T-cell (primary cell): Measurements from ENCODE around the gene LRRC1. TPM values are rescaled to one million over a fixed set of nuclear protein-coding genes. Genes with fewer than 3 reads are reported as not detected.

Source experiments
- ATAC-seq, 4 experiments: fragments of 200-7000 bp in 3 of 4; fragments of 150-1000 bp in 1 of 4; cut with Tn5 transposase; replicated peaks in 1 of 4; 1 replicate in 3 of 4; 2 replicates in 1 of 4; pipeline ENCODE4 v1.10.0; 2021; ENCODE audit warnings: moderate library complexity in 3 of 4, mild to moderate bottlenecking in 2 of 4, moderate number of reproducible peaks in 1 of 4
- CTCF ChIA-PET, 2 donors: fragments of 300-600 bp; sonication (Branson Sonifier 250); formaldehyde crosslinking; loops; one replicate each; lab custom pipeline; 2022; ENCODE audit warnings: antibody characterized with exemption in 2 of 2; lab: Charles Lee
- POLR2A ChIA-PET, 2 donors: fragments of 300-600 bp; sonication (Branson Sonifier 250); formaldehyde crosslinking; loops; one replicate each; lab custom pipeline; 2022; ENCODE audit warnings: antibody characterized with exemption in 2 of 2; lab: Charles Lee
- DNase-seq, 35 experiments: peaks; one replicate each; pipeline versions ENCODE4 v3.0.0 to v3.0.0-alpha.2; 2013 to 2023
- H3K27ac ChIP-seq: one replicate; pipeline ENCODE4 v1.5.1; 2013; ENCODE audit warnings: low read length
- H3K27me3 ChIP-seq, 2 experiments: replicated peaks in 1 of 2; 1 replicate in 1 of 2; 2 replicates in 1 of 2; pipeline versions ENCODE4 v1.6.1 to v1.7.0; 2013; ENCODE audit warnings: low read length in 1 of 2, mixed read lengths in 1 of 2; ENCODE audit not compliant: control insufficient read depth in 2 of 2, insufficient read depth in 2 of 2; ENCODE audit errors: extremely low read depth in 1 of 2
- H3K36me3 ChIP-seq, 2 donors: 1 replicate in 1 of 2; 2 replicates in 1 of 2; pipeline versions ENCODE4 v1.6.1 to v1.7.0; 2013; ENCODE audit warnings: low read length in 1 of 2; ENCODE audit not compliant: control insufficient read depth in 2 of 2, insufficient read depth in 1 of 2; ENCODE audit errors: extremely low read depth in 1 of 2
- H3K4me1 ChIP-seq, 2 experiments: 1 replicate in 1 of 2; 2 replicates in 1 of 2; pipeline versions ENCODE4 v1.6.1 to v1.7.0; 2013; ENCODE audit warnings: low read length in 2 of 2, mixed read lengths in 1 of 2; ENCODE audit not compliant: insufficient read depth in 2 of 2, control insufficient read depth in 1 of 2; ENCODE audit errors: extremely low read depth in 1 of 2
- H3K4me3 ChIP-seq, 2 donors: 1 replicate in 1 of 2; 2 replicates in 1 of 2; pipeline versions ENCODE4 v1.5.1 to v1.7.0; 2013; ENCODE audit warnings: mild to moderate bottlenecking in 2 of 2, low read length in 1 of 2, moderate library complexity in 1 of 2; ENCODE audit not compliant: control insufficient read depth in 1 of 2; ENCODE audit errors: extremely low read depth in 1 of 2
- H3K9me3 ChIP-seq: 2 replicates; pipeline ENCODE4 v1.7.0; 2013
- H3K27ac Mint-ChIP-seq, 2 donors: one replicate each; pipeline ENCODE4 v1.8.0; 2020 to 2021; ENCODE audit warnings: mild to moderate bottlenecking in 2 of 2, mixed read lengths in 2 of 2
- H3K27me3 Mint-ChIP-seq, 2 donors: one replicate each; pipeline ENCODE4 v1.8.0; 2021 to 2022; ENCODE audit warnings: mixed read lengths in 2 of 2
- H3K36me3 Mint-ChIP-seq: one replicate; pipeline ENCODE4 v1.8.0; 2021; ENCODE audit warnings: mixed read lengths
- H3K4me1 Mint-ChIP-seq, 3 donors: one replicate each; pipeline ENCODE4 v1.8.0; 2020 to 2022; ENCODE audit warnings: mixed read lengths in 3 of 3, mild to moderate bottlenecking in 1 of 3
- H3K4me3 Mint-ChIP-seq, 3 donors: one replicate each; pipeline ENCODE4 v1.8.0; 2020 to 2022; ENCODE audit warnings: mild to moderate bottlenecking in 3 of 3, mixed read lengths in 3 of 3, moderate library complexity in 3 of 3
- H3K9me3 Mint-ChIP-seq, 3 donors: one replicate each; pipeline ENCODE4 v1.8.0; 2020 to 2022; ENCODE audit warnings: mixed read lengths in 3 of 3
- WGBS: methylation state at CpG from one replicate; pipeline ENCODE4 v1.1.5; 2013; ENCODE audit warnings: missing lambda C conversion rate; ENCODE audit not compliant: insufficient coverage; 5-methylcytosine and 5-hydroxymethylcytosine counted together
- total RNA-seq, 35 experiments: library from RNA in 6 of 35; stranded (reverse) in 6 of 35; fragments of 120-200 nt in 1 of 35; gene quantifications; one replicate each; pipeline versions ENCODE4 v1.2.1 to v1.2.4 and lab custom pipeline; 2013 to 2026

The LRRC1 gene
- total RNA-seq, 5 donors from 2014 or later (not counting 1 experiment from before 2014, with no cell fraction given), result 2.1 to 3.9 (median 2.8) TPM

GRCh38 chr6:53960311-53960710, 165.5 kb downstream of the LRRC1 start:
- Histone ChIP-seq H3K4me3 (no peak overlapping the region), H3K27ac (no peak overlapping the region), H3K4me1 (no peaks in the 10 kb centered on the region), H3K27me3 (peaks cover 0 to 3% of the 10 kb centered on the region in 2 experiments), H3K9me3 (no peaks in the 10 kb centered on the region), H3K36me3 (no peaks in the 10 kb centered on the region)
- Mint-ChIP-seq H3K27ac (no peak overlapping the region), H3K4me1 (no peaks in the 10 kb centered on the region), H3K4me3 (no peak overlapping the region), H3K9me3 (no peaks in the 10 kb centered on the region), H3K27me3 (peaks cover 10 to 12% of the 10 kb centered on the region in 2 donors), H3K36me3 (no peaks in the 10 kb centered on the region)
- ChIA-PET CTCF (no interaction called here), POLR2A (no interaction called here)
- ATAC-seq, result no peak
- WGBS, result 75% methylated on average over 1 of the region's 4 CpGs
- DNase-seq, result no peak

- H3K9me3 ChIP-seq, result no peaks in the 10 kb centered on the region
- WGBS, result 79% methylated on average over 5 of the region's 7 CpGs
- H3K9me3 Mint-ChIP-seq, result no peaks in the 10 kb centered on the region
- H3K4me3 ChIP-seq, result no peak overlapping the region
- no peaks in the 10 kb centered on the region for H3K27me3 ChIP-seq
- DNase-seq (no peak), ATAC-seq (no peak)
- H3K27me3 Mint-ChIP-seq, result peaks cover 9 to 10% of the 10 kb centered on the region in 2 donors
- H3K4me3 Mint-ChIP-seq, result no peak overlapping the region
- no peaks in the 10 kb centered on the region for H3K36me3 Mint-ChIP-seq
- CTCF ChIA-PET, result no interaction called here
- H3K4me1 ChIP-seq, result no peaks in the 10 kb centered on the region
- H3K27ac ChIP-seq, result no peak overlapping the region
- no peaks in the 10 kb centered on the region for H3K36me3 ChIP-seq
- no peak overlapping the region for H3K27ac Mint-ChIP-seq
- POLR2A ChIA-PET, result no interaction called here
- H3K4me1 Mint-ChIP-seq, result no peaks in the 10 kb centered on the region
Measured at GRCh38 chr6:53961679-53962370, 167.0 kb downstream of the LRRC1 start.

- POLR2A ChIA-PET, result no interaction called here
- DNase-seq (no peak), ATAC-seq (no peak)
- Histone ChIP-seq H3K9me3 (no peaks in the 10 kb centered on the region), H3K36me3 (no peaks in the 10 kb centered on the region), H3K4me3 (no peak overlapping the region), H3K4me1 (no peaks in the 10 kb centered on the region), H3K27me3 (no peaks in the 10 kb centered on the region), H3K27ac (no peak overlapping the region)
- H3K9me3 Mint-ChIP-seq, result no peaks in the 10 kb centered on the region
- H3K4me3 Mint-ChIP-seq, result no peak overlapping the region
- CTCF ChIA-PET, result no interaction called here
- H3K27me3 Mint-ChIP-seq, result peaks cover 4 to 5% of the 10 kb centered on the region in 2 donors
- H3K4me1 Mint-ChIP-seq, result no peaks in the 10 kb centered on the region
- 20% methylated on average over 1 of the region's 2 CpGs for WGBS
- no peaks in the 10 kb centered on the region for H3K36me3 Mint-ChIP-seq
- H3K27ac Mint-ChIP-seq, result no peak overlapping the region
Measured at GRCh38 chr6:53962646-53963045, 167.8 kb downstream of the LRRC1 start.

- Histone ChIP-seq H3K4me1 (no peaks in the 10 kb centered on the region), H3K4me3 (no peak overlapping the region), H3K27me3 (no peaks in the 10 kb centered on the region), H3K27ac (no peak overlapping the region), H3K36me3 (no peaks in the 10 kb centered on the region), H3K9me3 (no peaks in the 10 kb centered on the region)
- POLR2A ChIA-PET, result no interaction called here
- Mint-ChIP-seq H3K9me3 (no peaks in the 10 kb centered on the region), H3K4me3 (no peak overlapping the region), H3K4me1 (no peaks in the 10 kb centered on the region), H3K27ac (no peak overlapping the region), H3K36me3 (no peaks in the 10 kb centered on the region), H3K27me3 (peaks cover 11 to 12% of the 10 kb centered on the region in 2 donors)
- CTCF ChIA-PET, result interaction anchor here in 1 of 2 donors (0.5 kb wide), 1 partner anchor 9 kb away, joined by 3 read pairs; no protein-coding TSS in a partner anchor
- ATAC-seq (no peak), DNase-seq (no peak)
- 64% methylated on average over 2 of the region's 2 CpGs for WGBS
Measured at GRCh38 chr6:53967415-53967814, 172.6 kb downstream of the LRRC1 start.

Other genes with a start within 250 kb of the LRRC1 start
- 10 to 100 TPM; 25.2 to 38.2 (median 33.6) TPM for gene GCLC, start 249.9 kb upstream of the LRRC1 start, total RNA-seq
- gene KLHL31, start 129.2 kb upstream of the LRRC1 start, total RNA-seq, result under 1 TPM in 3 of 5 donors, not detected in 2; 0.25 to 0.58 (median 0.43) TPM